Activated CD4-positive, CD25-positive, alpha-beta regulatory T cell treated with anti-CD3 and anti-CD28 coated beads, Interleukin-2, amount 50 U/mL, for 16 hours (primary cell): Measurements from ENCODE around the gene ADARB2.

Experiments used
- DNase-seq: peaks from one replicate; pipeline ENCODE4 v3.0.0-alpha.2; 2020; ENCODE audit warnings: low read depth, low spot score

The ADARB2 gene

DNA sequence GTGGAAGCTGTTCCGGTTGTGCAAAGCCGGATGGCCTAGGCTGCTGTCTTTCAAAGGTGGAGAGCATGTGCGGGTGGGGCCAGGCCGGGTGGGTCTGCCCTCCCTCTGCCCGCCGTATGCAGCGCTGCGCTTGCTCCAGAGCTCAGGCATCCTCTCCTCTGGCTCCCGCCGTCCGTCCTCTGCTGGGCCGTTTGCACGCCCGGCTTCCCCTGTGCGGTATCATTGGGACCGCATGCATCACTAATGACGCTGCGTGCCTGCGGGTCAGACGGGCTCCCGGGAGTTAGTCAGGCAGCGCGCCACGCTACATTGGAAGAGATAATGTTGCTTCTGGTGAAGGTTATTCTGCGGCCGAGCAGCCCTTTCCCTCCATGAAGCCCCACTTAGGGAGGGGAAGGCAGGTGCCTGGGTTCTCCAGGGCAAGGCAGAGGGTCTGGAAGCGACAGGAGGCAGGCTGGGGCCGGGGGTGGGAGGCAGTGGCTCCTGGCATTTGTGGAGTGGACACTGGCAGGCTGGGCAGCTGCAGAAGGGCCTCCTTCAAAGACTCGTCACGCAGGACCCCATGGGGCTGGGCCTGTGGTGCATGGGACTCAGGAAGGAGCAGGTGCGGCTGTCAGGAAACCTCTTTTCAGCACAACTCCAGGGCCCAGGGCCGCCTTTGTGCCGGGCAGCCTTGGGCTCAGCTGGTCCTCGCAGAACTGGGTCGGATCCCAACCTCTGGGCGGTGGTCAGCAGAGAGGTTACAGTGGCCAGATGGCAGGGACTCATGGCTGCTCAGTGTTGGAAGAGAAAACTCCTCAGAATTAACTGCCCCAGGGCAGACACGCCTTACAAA is 362.6 kb downstream of the ADARB2 start:
- no peak for DNase-seq

- no peak for DNase-seq
These were observed 364.0 kb downstream of the ADARB2 start for GRCh38 chr10:1373287-1373686.

GRCh38 chr10:1372212-1372611 is 365.1 kb downstream of the ADARB2 start:
- DNase-seq: no peak

GRCh38 chr10:1370298-1370697 is 367.0 kb downstream of the ADARB2 start:
- no peak for DNase-seq

DNA sequence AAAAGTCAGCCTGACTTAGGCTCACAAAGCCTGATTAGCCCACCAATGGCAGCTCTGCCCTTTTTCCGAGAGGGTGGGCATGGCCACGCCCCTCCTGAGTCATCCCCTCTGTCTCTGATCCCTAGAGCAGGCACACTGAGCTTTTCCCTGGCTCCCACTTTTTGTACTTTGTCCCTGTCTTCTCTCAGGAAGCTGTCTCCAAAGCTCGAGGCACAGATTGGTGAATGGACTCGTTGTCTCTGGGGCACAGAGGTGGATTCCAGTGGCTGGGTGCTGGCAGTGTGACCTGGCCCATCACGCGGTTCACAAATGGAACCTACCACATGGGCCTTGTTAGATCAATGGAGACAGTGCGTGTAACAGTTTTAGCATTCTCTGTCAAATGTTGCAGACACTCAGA is 367.7 kb downstream of the ADARB2 start:
- no peak for DNase-seq

DNA sequence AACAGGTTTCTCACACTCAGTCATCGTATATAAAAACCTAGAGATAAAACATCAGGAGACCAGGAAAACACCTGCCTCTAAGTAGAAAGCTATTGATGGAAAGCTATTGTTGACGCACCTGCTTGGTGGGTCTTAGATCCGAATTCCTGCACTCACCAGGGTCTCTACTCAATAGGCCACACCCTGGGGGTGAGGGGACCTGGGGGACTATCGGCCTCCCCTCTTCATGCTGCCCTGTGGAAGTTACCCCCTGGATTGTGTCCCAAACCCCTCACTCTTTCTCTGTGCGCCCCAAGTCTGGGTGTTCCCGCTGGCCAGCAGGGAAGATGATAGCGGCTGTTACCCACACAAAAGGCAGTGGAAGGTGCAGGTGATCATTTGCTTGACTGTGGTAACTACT is 368.1 kb downstream of the ADARB2 start:
- DNase-seq: no peak

- DNase-seq: no peak
These were observed 368.5 kb downstream of the ADARB2 start for GRCh38 chr10:1368842-1369171.

DNA sequence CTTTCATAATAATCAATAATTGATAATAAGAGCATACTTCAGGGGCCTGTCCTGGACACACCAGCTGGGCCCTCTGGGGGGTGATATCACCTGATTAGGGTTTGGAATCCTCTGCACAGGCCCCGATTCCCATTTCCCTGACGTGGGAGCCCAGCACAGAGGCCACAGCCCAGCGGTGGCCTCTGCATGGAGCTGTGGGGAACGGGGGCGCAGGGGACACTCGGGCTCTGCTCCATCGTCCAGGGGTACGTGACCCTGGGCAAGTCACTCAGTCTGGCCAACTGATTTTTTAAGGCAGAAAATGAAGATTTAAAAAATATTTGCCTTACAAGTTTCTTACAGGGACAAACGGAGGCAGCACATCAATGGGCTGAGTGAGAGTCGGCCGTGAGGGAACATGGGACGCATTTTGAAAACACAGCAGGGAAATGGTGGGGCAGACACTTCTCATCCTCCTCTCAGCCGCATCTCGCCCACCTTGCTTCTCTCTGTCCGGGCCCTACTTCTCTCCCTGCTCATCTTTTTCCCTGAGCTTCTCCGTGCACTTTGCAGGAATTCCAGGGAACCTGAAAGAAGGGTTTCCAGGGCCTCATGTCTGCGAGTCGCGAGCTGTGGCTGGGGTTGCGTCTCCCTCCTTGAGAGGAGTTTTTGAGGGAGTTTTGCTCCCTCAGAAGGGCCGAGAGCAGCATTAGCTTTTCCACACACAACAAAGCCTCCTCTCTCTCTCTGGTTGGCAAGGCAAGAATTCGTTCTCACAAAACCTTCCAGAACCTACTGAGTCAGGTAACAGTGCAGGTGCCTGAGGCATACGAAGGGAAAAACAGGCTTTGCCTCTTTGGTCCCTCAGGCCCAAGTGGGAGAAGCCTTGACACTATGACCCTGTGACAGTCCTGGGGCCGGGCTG is 369.1 kb downstream of the ADARB2 start:
- no peak for DNase-seq

GRCh38 chr10:1366811-1367425 is 370.4 kb downstream of the ADARB2 start:
- no peak for DNase-seq

DNA sequence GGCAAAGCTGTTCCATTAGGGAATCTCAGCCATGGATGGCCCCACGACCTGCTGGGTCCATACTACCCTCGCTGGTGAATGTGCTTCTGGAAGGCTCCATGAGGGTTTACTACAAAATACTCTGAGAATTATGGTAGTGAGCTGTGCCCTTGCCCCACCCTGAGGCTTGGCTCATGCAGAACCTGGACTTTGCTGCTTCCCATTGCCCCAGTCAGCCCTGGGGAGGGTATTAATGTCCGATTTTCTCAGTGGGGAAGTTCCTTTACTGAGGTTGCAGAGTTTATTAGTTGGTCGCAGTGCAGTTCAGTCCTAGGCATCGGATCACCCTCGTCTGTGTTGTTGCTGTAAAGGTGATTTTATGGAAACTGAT is 371.0 kb downstream of the ADARB2 start:
- no peak for DNase-seq

- no peak for DNase-seq
These were observed 371.6 kb downstream of the ADARB2 start for GRCh38 chr10:1365540-1366321.

DNA sequence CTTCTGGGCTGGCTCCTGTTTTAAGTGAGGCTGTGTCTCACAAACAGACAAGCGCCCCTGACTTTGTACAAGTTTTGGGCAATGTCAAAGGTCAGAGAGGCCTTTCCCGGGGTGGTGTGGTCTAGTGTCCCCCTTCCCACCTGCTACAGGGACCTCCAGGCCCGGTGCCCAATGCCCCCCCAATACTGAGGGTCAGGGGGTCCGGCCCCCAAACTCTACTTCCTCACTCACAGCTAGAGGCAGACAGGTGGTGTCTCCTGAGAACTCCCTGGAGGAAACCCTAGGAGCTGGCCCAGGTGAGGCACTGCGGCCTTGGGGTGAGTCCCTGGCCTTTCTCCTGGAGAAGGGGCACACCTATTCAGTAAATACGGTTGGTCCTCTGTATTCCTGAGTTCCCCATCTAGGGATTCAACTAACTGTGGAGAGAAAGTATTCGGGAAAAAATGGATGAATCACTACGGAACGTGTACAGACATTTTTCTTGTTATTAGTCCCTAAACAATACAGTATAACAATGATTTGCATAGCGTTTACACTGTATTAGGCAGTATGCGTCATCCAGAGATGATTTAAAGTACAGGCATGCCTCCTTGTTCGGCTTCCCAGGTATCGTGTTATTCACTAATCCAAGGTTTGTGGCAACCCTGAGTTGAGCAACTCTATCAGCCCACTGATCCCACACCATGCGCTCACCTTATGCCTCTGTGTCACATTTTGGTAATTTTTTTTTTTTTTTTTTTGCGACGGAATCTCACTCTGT is 373.0 kb downstream of the ADARB2 start:
- DNase-seq: no peak

DNA sequence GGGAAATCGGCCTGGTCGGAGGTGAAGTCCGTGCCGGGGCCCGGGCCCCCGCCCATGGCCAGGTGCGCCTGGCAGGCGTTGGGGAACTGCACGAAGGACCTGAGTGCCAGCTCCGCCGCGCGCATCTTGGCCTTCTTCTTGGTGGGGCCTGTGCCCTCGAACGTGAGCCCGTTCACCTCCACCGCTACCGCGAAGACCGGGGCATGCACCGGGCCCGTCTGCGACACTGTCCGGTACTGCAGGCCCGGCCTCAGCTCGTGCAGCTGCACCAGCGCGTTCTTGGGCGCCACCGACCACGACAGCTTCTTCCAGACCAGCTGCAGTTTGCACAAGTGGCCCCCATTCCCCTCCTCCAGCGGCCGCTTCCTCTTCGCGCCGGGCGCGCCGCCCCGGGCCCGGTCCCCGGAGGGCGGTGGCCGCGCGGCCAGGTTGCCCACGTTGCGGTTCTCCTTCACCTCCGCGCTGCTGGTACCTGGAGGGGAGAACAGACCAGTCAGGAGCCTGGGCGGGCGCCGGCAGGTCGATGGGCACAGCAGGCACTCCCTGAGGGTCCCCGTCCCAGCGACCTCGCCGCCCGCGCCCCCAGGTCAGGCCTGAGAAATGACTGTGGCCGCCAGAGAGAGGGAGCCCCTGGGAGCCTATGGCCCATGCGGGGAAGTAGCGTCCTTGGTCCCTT is 373.7 kb downstream of the ADARB2 start:
- DNase-seq: no peak

DNA sequence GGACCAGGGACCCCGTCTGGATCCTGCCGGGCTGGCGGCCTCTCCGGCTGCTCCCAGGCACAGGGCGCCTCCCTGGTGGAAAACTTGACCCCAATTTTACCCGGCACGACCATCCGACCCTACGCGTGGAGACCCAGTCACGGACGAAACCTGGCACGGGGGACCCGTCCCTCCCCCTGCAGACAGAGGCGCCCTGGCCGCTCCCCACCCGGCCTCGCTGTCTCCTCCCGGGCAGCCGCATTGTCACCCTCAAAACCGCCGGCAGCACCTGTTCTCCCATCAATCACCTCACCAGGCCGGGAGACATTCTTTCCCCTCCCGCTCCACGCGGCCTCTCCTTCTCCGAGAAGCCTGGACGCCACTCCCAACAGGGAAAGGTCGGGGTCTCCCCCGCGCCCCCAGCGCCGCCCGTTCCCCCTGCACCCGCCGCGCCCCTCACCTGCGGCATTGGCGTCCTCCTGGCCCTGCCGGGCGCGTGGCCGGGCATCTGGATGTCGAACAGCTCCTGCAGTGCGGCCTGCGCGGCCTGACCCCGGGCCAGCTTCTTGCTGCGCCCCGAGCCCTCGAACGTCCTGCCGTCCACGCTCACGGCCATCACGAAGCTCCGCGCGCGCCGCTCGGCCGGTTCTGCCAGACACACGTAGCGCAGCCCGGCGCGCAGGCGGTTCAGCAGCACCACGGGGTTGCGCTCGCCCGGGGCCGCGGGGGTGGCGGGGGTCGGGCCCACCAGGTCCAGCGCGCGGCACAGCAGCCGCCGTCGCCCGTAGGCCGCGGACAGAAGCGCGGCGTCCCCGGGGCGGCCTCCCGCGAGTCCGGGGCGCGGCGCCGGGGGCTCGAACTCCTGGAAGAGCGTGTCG is 374.5 kb downstream of the ADARB2 start:
- no peak for DNase-seq

DNA sequence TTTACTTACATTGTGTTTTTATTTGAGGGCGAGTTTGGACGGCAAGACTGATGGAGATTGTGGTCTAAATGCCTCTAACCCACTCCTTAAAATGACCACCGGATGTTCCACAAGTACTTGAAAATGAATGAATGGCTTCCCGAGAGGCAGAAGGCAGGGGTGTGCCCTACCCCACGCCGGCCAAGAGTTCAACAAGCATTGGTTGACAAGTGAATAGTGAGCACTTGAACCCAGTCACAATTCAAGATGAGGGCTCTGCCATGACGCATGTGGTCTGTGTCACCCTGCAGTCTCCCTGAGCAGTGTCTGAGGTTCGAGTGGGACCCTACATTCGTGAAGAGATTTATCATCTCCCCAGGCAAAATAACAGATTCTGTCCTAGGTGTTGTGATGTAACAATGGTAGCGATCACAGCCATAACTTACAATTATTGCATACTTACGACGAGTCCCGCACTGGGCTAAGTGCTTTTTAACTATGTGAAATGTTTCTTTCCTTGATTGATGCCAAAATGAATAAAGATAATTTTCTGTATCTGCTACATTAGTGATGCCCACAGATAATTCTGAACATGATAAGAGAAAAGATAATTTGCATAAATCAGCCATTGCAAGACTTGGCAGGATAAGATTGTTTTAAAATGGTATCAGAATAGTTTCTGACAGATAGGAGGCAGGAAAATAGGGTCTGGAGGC is 375.8 kb downstream of the ADARB2 start:
- DNase-seq: no peak

GRCh38 chr10:1360558-1361164 is 376.7 kb downstream of the ADARB2 start:
- DNase-seq: no peak

DNA sequence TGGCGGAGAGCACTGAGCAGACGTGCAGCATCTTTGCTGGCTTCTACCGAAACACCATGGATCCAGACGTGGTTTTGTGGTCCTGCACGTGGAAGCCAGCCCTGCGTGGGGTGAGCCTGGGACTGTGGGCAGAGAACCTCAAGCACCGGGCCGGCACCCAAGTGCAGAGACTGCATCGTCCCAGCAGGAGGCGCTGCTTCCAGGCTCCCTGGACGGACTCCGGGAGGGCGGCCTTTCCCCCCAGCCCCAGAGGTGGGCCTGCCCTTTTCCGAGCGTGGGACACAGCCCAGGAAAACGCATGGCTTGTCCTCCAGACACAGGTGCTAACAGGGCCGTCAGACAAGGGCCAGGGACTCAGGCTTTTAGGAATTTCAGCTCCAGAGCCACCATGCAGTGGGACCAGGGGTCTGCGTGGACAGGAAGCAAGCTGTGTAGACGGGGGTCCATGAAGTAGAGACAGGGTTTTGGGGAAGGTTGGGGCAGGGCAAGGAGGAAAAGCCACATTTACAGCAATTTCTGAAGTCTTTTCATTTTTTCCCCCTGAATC is 377.2 kb downstream of the ADARB2 start:
- DNase-seq: no peak

DNA sequence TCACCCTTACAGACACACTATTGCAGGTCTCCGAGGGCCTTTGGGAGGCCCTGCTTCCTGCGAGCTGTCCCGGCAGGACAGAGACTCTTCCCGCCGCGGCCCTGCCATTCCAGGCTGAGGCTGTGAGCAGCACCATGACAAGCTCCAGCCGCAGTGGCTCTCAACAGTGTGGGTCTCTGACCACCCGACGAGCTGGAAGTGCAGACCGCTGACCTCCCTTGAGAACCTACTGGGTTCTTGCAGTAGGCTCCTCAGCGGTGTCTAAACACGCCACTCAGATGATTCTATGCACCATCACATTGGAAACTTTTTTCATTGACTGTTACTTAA is 377.7 kb downstream of the ADARB2 start:
- no peak for DNase-seq
